ENCODE measurements around the gene EXOC1L.

DNA sequence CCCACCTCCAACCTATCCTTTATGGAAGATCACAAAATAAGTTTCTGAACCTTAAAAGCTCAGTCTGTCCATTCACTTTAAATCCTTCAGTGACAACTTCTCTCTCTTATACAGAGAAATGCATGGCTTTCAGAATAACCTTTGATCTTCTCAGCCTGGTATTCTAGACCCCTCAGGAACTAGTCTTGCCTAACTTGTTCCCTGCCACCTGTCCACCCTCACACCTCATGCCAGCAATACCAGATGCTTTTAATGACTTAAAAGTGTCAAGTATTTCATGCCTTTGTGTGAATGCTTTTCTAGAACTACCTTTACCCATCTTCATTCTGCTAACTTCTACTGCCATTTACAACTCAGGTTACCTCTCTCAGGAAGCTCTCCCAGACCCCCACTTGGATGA lies 7.4 kb downstream of the EXOC1L start:
- no peak for TF ChIP-seq POLR2A (IDR thresholded peaks at IDR 0.05)
- TF ChIP-seq, protein P1, sequence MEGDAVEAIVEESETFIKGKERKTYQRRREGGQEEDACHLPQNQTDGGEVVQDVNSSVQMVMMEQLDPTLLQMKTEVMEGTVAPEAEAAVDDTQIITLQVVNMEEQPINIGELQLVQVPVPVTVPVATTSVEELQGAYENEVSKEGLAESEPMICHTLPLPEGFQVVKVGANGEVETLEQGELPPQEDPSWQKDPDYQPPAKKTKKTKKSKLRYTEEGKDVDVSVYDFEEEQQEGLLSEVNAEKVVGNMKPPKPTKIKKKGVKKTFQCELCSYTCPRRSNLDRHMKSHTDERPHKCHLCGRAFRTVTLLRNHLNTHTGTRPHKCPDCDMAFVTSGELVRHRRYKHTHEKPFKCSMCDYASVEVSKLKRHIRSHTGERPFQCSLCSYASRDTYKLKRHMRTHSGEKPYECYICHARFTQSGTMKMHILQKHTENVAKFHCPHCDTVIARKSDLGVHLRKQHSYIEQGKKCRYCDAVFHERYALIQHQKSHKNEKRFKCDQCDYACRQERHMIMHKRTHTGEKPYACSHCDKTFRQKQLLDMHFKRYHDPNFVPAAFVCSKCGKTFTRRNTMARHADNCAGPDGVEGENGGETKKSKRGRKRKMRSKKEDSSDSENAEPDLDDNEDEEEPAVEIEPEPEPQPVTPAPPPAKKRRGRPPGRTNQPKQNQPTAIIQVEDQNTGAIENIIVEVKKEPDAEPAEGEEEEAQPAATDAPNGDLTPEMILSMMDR (IDR thresholded peaks at IDR 0.05), result no peak
